RWPE2 (cell line): ENCODE data around the gene AKAP6.

Experiments used
- ATAC-seq: fragments of 200-7000 bp; cut with Tn5 transposase; 3 replicates; pipeline ENCODE4 v1.9.1; 2021; ENCODE audit warnings: low read depth
- DNase-seq: peaks from one replicate; pipeline ENCODE4 v3.0.0-alpha.2; 2020; ENCODE audit warnings: low spot score
- H3K27ac ChIP-seq: fragments of 450-650 bp; 2 replicates; pipeline ENCODE4 v1.5.1; 2017; ENCODE audit warnings: mild to moderate bottlenecking; ENCODE audit not compliant: poor library complexity, severe bottlenecking
- H3K27me3 ChIP-seq: fragments of 250-450 bp; sonication (Bioruptor Pico); 2 replicates; pipeline ENCODE4 v1.5.1; 2021; ENCODE audit warnings: mild to moderate bottlenecking, moderate library complexity; ENCODE audit not compliant: insufficient read depth, poor library complexity, severe bottlenecking
- H3K36me3 ChIP-seq: fragments of 250-450 bp; sonication (Bioruptor Pico); 2 replicates; pipeline ENCODE4 v1.5.1; 2020; ENCODE audit warnings: low read depth, mild to moderate bottlenecking, moderate library complexity
- H3K4me1 ChIP-seq: fragments of 250-450 bp; sonication (Bioruptor Pico); 2 replicates; pipeline ENCODE4 v1.5.1; 2021; ENCODE audit warnings: mild to moderate bottlenecking, moderate library complexity; ENCODE audit not compliant: insufficient read depth, poor library complexity, severe bottlenecking
- H3K4me3 ChIP-seq: fragments of 250-450 bp; sonication (Bioruptor Pico); 2 replicates; pipeline ENCODE4 v1.5.1; 2021; ENCODE audit warnings: mild to moderate bottlenecking, moderate library complexity; ENCODE audit not compliant: severe bottlenecking
- H3K9me3 ChIP-seq: fragments of 250-450 bp; sonication (Bioruptor Pico); 2 replicates; pipeline ENCODE4 v1.5.1; 2021; ENCODE audit warnings: mild to moderate bottlenecking, moderate library complexity; ENCODE audit not compliant: severe bottlenecking
- TF ChIP-seq, protein P1 (sequence below): fragments of 450-650 bp; IDR thresholded peaks from one replicate; pipeline ENCODE4 v1.5.1; 2017; ENCODE audit warnings: mild to moderate bottlenecking, moderate library complexity; ENCODE audit not compliant: poor library complexity, severe bottlenecking

AKAP6 gene

GRCh38 chr14:32492457-32492856 lies 163.4 kb downstream of the AKAP6 start:
- Histone ChIP-seq H3K27ac (no peak overlapping the region), H3K9me3 (no peaks in the 10 kb centered on the region), H3K36me3 (no peaks in the 10 kb centered on the region), H3K27me3 (no peaks in the 10 kb centered on the region), H3K4me1 (no peaks in the 10 kb centered on the region), H3K4me3 (no peak overlapping the region)
- DNase-seq (no peak), ATAC-seq (no peak)
- TF ChIP-seq, protein P1, sequence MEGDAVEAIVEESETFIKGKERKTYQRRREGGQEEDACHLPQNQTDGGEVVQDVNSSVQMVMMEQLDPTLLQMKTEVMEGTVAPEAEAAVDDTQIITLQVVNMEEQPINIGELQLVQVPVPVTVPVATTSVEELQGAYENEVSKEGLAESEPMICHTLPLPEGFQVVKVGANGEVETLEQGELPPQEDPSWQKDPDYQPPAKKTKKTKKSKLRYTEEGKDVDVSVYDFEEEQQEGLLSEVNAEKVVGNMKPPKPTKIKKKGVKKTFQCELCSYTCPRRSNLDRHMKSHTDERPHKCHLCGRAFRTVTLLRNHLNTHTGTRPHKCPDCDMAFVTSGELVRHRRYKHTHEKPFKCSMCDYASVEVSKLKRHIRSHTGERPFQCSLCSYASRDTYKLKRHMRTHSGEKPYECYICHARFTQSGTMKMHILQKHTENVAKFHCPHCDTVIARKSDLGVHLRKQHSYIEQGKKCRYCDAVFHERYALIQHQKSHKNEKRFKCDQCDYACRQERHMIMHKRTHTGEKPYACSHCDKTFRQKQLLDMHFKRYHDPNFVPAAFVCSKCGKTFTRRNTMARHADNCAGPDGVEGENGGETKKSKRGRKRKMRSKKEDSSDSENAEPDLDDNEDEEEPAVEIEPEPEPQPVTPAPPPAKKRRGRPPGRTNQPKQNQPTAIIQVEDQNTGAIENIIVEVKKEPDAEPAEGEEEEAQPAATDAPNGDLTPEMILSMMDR: no peak

- Histone ChIP-seq H3K27me3 (no peaks in the 10 kb centered on the region), H3K9me3 (no peaks in the 10 kb centered on the region), H3K4me1 (no peaks in the 10 kb centered on the region), H3K4me3 (no peak overlapping the region), H3K36me3 (no peaks in the 10 kb centered on the region), H3K27ac (no peak overlapping the region)
- ATAC-seq (no peak), DNase-seq (no peak)
- TF ChIP-seq, protein P1: no peak
Observed at GRCh38 chr14:32494609-32495434, 165.7 kb downstream of the AKAP6 start.

GRCh38 chr14:32495435-32495734 lies 166.3 kb downstream of the AKAP6 start:
- Histone ChIP-seq H3K27me3 (no peaks in the 10 kb centered on the region), H3K4me1 (no peaks in the 10 kb centered on the region), H3K9me3 (no peaks in the 10 kb centered on the region), H3K36me3 (no peaks in the 10 kb centered on the region), H3K27ac (no peak overlapping the region), H3K4me3 (no peak overlapping the region)
- ATAC-seq (no peak), DNase-seq (no peak)
- TF ChIP-seq, protein P1: no peak

GRCh38 chr14:32497248-32497647 lies 168.2 kb downstream of the AKAP6 start:
- H3K4me1 ChIP-seq: no peaks in the 10 kb centered on the region
- no peak for ATAC-seq
- no peaks in the 10 kb centered on the region for H3K36me3 ChIP-seq
- no peak overlapping the region for H3K4me3 ChIP-seq
- no peaks in the 10 kb centered on the region for H3K27me3 ChIP-seq
- TF ChIP-seq, protein P1: no peak
- no peaks in the 10 kb centered on the region for H3K9me3 ChIP-seq
- DNase-seq: no peak
- no peak overlapping the region for H3K27ac ChIP-seq
